Activated CD8-positive, alpha-beta memory T cell treated with anti-CD3 and anti-CD28 coated beads, Interleukin-2, amount 50 U/mL, for 1 hour (primary cell): ENCODE results near the gene OR6B1.
"Not testable (repeated sequence)": the region's sequence is repeated elsewhere in the genome, so short reads cannot be mapped to it uniquely, and the experiment has no call there.

Experiments used
- DNase-seq: peaks from one replicate; pipeline ENCODE4 v3.0.0-alpha.2; 2020; ENCODE audit errors: extremely low read depth

Gene OR6B1

GRCh38 chr7:144038887-144039286 lies 38.8 kb downstream of the OR6B1 start:
- no peak for DNase-seq

GRCh38 chr7:144048648-144049047 lies 48.5 kb downstream of the OR6B1 start, which contains the start of gene OR2A5:
TSS of gene OR2A5 (plus strand) at chr7:144048948. CDS start at chr7:144050402, 1,454 bp downstream.
- no peak for DNase-seq

GRCh38 chr7:144049491-144049890 lies 49.4 kb downstream of the OR6B1 start:
- no peak for DNase-seq

- no peak for DNase-seq
These were observed 50.0 kb downstream of the OR6B1 start for GRCh38 chr7:144050093-144050492.

GRCh38 chr7:144050884-144051283 lies 50.8 kb downstream of the OR6B1 start:
- DNase-seq, result not testable (repeated sequence)

GRCh38 chr7:144057954-144058353 lies 57.8 kb downstream of the OR6B1 start:
- DNase-seq, result no peak
